Measurements from ENCODE around the gene DNASE1L2. TPM values are rescaled to one million over a fixed set of nuclear protein-coding genes. Genes with fewer than 3 reads are reported as not detected.

Gene DNASE1L2
- total RNA-seq, 1 donor from 2014 or later = not detected

GRCh38 chr16:2204416-2205103, 31.7 kb upstream of the DNASE1L2 start:
- DNase-seq (ENCODE audit: low spot score) = no peak

GRCh38 chr16:2205104-2205966, 30.9 kb upstream of the DNASE1L2 start, which contains the start of gene MLST8:
Gene MLST8, plus strand, starts transcription at chr16:2205454. Its CDS starts 632 bp downstream, at chr16:2206086.
- DNase-seq (ENCODE audit: low spot score) = peak; percentile 92

GRCh38 chr16:2205967-2206313, 30.3 kb upstream of the DNASE1L2 start:
- DNase-seq (ENCODE audit: low spot score) = no peak

GRCh38 chr16:2206420-2206779, 29.8 kb upstream of the DNASE1L2 start:
- no peak for DNase-seq (ENCODE audit: low spot score)

- no peak for DNase-seq (ENCODE audit: low spot score)
Measured at GRCh38 chr16:2206780-2207433, 29.3 kb upstream of the DNASE1L2 start.

GRCh38 chr16:2207872-2208271, 28.4 kb upstream of the DNASE1L2 start:
- DNase-seq (ENCODE audit: low spot score) = no peak

- DNase-seq (ENCODE audit: low spot score) = no peak
Measured at GRCh38 chr16:2208308-2208707, 27.9 kb upstream of the DNASE1L2 start.

GRCh38 chr16:2208772-2209171, 27.5 kb upstream of the DNASE1L2 start:
- no peak for DNase-seq (ENCODE audit: low spot score)

GRCh38 chr16:2209258-2210008, 26.8 kb upstream of the DNASE1L2 start:
- DNase-seq (ENCODE audit: low spot score) = no peak

- no peak for DNase-seq (ENCODE audit: low spot score)
Measured at GRCh38 chr16:2210009-2210332, 26.3 kb upstream of the DNASE1L2 start.

GRCh38 chr16:2210386-2211365, 25.6 kb upstream of the DNASE1L2 start, which contains the start of gene BRICD5:
Gene BRICD5, minus strand, starts transcription at chr16:2210863. Its CDS starts 30 bp downstream, at chr16:2210833.
- no peak for DNase-seq (ENCODE audit: low spot score)

GRCh38 chr16:2211923-2212347, 24.3 kb upstream of the DNASE1L2 start:
- DNase-seq (ENCODE audit: low spot score) = no peak

- no peak for DNase-seq (ENCODE audit: low spot score)
Measured at GRCh38 chr16:2212362-2213324, 23.6 kb upstream of the DNASE1L2 start.

- no peak for DNase-seq (ENCODE audit: low spot score)
Measured at GRCh38 chr16:2213817-2214718, 22.2 kb upstream of the DNASE1L2 start.

- no peak for DNase-seq (ENCODE audit: low spot score)
Measured at GRCh38 chr16:2214719-2214968, 21.6 kb upstream of the DNASE1L2 start, which contains the start of gene PGP. Gene PGP, minus strand, starts transcription at chr16:2214840. Its CDS starts 63 bp downstream, at chr16:2214777.

- no peak for DNase-seq (ENCODE audit: low spot score)
Measured at GRCh38 chr16:2216330-2216729, 19.9 kb upstream of the DNASE1L2 start.

- peak; percentile 100 for DNase-seq (ENCODE audit: low spot score)
Measured at GRCh38 chr16:2223221-2223941, 12.9 kb upstream of the DNASE1L2 start, which contains the start of gene E4F1. Gene E4F1, plus strand, starts transcription at chr16:2223591. Its CDS starts 23 bp downstream, at chr16:2223614.

Measured in umbilical cord (tissue), 2 donors.